Measurements from ENCODE around the gene SLC43A2.

GRCh38 chr17:1625581-1625980 lies 3.1 kb downstream of the SLC43A2 start:
- TF ChIP-seq, protein P1, sequence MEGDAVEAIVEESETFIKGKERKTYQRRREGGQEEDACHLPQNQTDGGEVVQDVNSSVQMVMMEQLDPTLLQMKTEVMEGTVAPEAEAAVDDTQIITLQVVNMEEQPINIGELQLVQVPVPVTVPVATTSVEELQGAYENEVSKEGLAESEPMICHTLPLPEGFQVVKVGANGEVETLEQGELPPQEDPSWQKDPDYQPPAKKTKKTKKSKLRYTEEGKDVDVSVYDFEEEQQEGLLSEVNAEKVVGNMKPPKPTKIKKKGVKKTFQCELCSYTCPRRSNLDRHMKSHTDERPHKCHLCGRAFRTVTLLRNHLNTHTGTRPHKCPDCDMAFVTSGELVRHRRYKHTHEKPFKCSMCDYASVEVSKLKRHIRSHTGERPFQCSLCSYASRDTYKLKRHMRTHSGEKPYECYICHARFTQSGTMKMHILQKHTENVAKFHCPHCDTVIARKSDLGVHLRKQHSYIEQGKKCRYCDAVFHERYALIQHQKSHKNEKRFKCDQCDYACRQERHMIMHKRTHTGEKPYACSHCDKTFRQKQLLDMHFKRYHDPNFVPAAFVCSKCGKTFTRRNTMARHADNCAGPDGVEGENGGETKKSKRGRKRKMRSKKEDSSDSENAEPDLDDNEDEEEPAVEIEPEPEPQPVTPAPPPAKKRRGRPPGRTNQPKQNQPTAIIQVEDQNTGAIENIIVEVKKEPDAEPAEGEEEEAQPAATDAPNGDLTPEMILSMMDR (IDR thresholded peaks at IDR 0.05), result no peak
- TF ChIP-seq POLR2A (IDR thresholded peaks at IDR 0.05), result no peak
